SU-DHL-6 (cell line): ENCODE data around the gene NEURL4.
A peak's percentile ranks its signal among the peaks of the same experiment; 100 is the strongest.

Experiments used
- H2AFZ ChIP-seq: fragments of 200-600 bp; sonication (generic); 2 replicates; pipeline ENCODE4 v1.6.1; 2014; ENCODE audit warnings: low read depth, mild to moderate bottlenecking, moderate library complexity, mixed read lengths, antibody characterized with exemption, low read length; ENCODE audit not compliant: severe bottlenecking
- H3F3A ChIP-seq: fragments of 200-600 bp; shearing (Covaris generic); 2 replicates; pipeline ENCODE4 v1.6.0; 2016; ENCODE audit warnings: antibody characterized with exemption, mild to moderate bottlenecking; ENCODE audit not compliant: insufficient read depth
- H3K27ac ChIP-seq: fragments of 200-600 bp; sonication (generic); 2 replicates; pipeline ENCODE4 v1.5.1; 2016; ENCODE audit warnings: low read depth, mild to moderate bottlenecking, low read length, moderate library complexity, mixed read lengths
- H3K27me3 ChIP-seq: fragments of 200-600 bp; sonication (generic), shearing (Covaris generic); 2 replicates; pipeline ENCODE4 v1.6.0; 2014; ENCODE audit warnings: mild to moderate bottlenecking, low read length
- H3K36me3 ChIP-seq: fragments of 200-600 bp; sonication (generic); 2 replicates; pipeline ENCODE4 v1.6.1; 2014; ENCODE audit warnings: mild to moderate bottlenecking, low read length, mixed read lengths
- H3K4me2 ChIP-seq: fragments of 300-600, 200-600 bp; shearing (Covaris generic), sonication (generic); 2 replicates; pipeline ENCODE4 v1.6.0; 2014; ENCODE audit warnings: low read length, low read depth, mild to moderate bottlenecking; ENCODE audit not compliant: poor library complexity, severe bottlenecking
- H3K4me3 ChIP-seq: fragments of 200-600 bp; sonication (generic); 2 replicates; pipeline ENCODE4 v1.5.1; 2014; ENCODE audit warnings: antibody characterized with exemption, low read length, mild to moderate bottlenecking, mixed read lengths; ENCODE audit not compliant: insufficient read depth, poor library complexity, severe bottlenecking
- H3K79me2 ChIP-seq: fragments of 200-600 bp; sonication (generic); 2 replicates; pipeline ENCODE4 v1.6.1; 2014; ENCODE audit warnings: mild to moderate bottlenecking, low read length, moderate library complexity; ENCODE audit not compliant: insufficient read depth
- H3K9ac ChIP-seq: fragments of 200-600 bp; sonication (generic); 2 replicates; pipeline ENCODE4 v1.7.0; 2014; ENCODE audit warnings: mild to moderate bottlenecking, low read length
- H3K9me2 ChIP-seq: fragments of 200-600 bp; sonication (generic); replicated peaks from 2 replicates; pipeline ENCODE4 v1.6.1; 2014; ENCODE audit warnings: low read length; ENCODE audit not compliant: insufficient read depth
- H3K9me3 ChIP-seq: fragments of 200-600 bp; sonication (generic); 2 replicates; pipeline ENCODE4 v1.6.1; 2014; ENCODE audit warnings: low read length, mixed read lengths; ENCODE audit not compliant: insufficient read depth
- H4K20me1 ChIP-seq: fragments of 200-600 bp; sonication (generic); 2 replicates; pipeline ENCODE4 v1.6.1; 2014; ENCODE audit warnings: low read depth, mild to moderate bottlenecking, antibody characterized with exemption, low read length, moderate library complexity, mixed read lengths
- CTCF ChIP-seq: fragments of 200-600 bp; sonication (generic); IDR thresholded peaks from one replicate; pipeline ENCODE4 v1.5.1; 2017; ENCODE audit warnings: antibody characterized with exemption, mild to moderate bottlenecking, low read length, moderate library complexity; ENCODE audit not compliant: insufficient read depth, poor library complexity, severe bottlenecking
- EZH2phosphoT487 ChIP-seq: fragments of 200-600 bp; sonication (generic), shearing (Covaris generic); conservative IDR thresholded peaks from 2 replicates; pipeline ENCODE4 v1.6.1; 2018; ENCODE audit warnings: mild to moderate bottlenecking, antibody characterized with exemption, low read length, moderate library complexity, mixed read lengths

NEURL4 gene

GRCh38 chr17:7296189-7296861 is 32.8 kb downstream of the NEURL4 start:
- Histone ChIP-seq H3K4me2 (peak overlapping the region; percentile 30), H3K4me3 (no peak overlapping the region), H3K36me3 (no peaks in the 10 kb centered on the region), H2AFZ (peak overlapping the region; percentile 42), H3F3A (no peaks in the 10 kb centered on the region), H3K9ac (no peak overlapping the region), H4K20me1 (no peaks in the 10 kb centered on the region), H3K9me2 (no peaks in the 10 kb centered on the region), H3K79me2 (no peaks in the 10 kb centered on the region), H3K27me3 (no peaks in the 10 kb centered on the region), H3K9me3 (no peaks in the 10 kb centered on the region), H3K27ac (no peak overlapping the region)
- TF ChIP-seq CTCF, result peak; percentile 89
- TF ChIP-seq EZH2phosphoT487, result no peak

GRCh38 chr17:7295230-7296180 is 33.6 kb downstream of the NEURL4 start:
- Histone ChIP-seq H3K27me3 (no peaks in the 10 kb centered on the region), H3K9me2 (no peaks in the 10 kb centered on the region), H3K9ac (0 out of 2 replicates have a peak overlapping the region, but pooled peaks have one; percentile 24), H3F3A (no peaks in the 10 kb centered on the region), H3K27ac (no peak overlapping the region), H3K9me3 (no peaks in the 10 kb centered on the region), H3K79me2 (no peaks in the 10 kb centered on the region), H3K4me2 (peak overlapping the region; percentile 46), H4K20me1 (no peaks in the 10 kb centered on the region), H3K36me3 (no peaks in the 10 kb centered on the region), H3K4me3 (no peak overlapping the region), H2AFZ (peak overlapping the region; percentile 42)
- no peak for TF ChIP-seq EZH2phosphoT487
- TF ChIP-seq CTCF, result no peak

GRCh38 chr17:7294614-7295153 is 34.5 kb downstream of the NEURL4 start, which contains the start of gene YBX2:
YBX2 (minus strand) TSS chr17:7294639; CDS start chr17:7294500, 139 bp downstream.
- H3K79me2 ChIP-seq, result no peaks in the 10 kb centered on the region
- no peaks in the 10 kb centered on the region for H3K9me2 ChIP-seq
- 0 out of 2 replicates have a peak within 1 kb of the TSS, but pooled peaks have one; percentile 24 for H3K9ac ChIP-seq
- H3K27ac ChIP-seq, result no peak within 1 kb of the TSS
- no peak for TF ChIP-seq EZH2phosphoT487
- TF ChIP-seq CTCF, result no peak
- H3K4me3 ChIP-seq, result peak within 1 kb of the TSS; percentile 18
- no peaks in the 10 kb centered on the region for H3K27me3 ChIP-seq
- peak within 1 kb of the TSS; percentile 46 for H3K4me2 ChIP-seq
- H2AFZ ChIP-seq, result no peak within 1 kb of the TSS
- no peaks in the 10 kb centered on the region for H3F3A ChIP-seq
- H3K9me3 ChIP-seq, result no peaks in the 10 kb centered on the region
- no peaks in the 10 kb centered on the region for H4K20me1 ChIP-seq
- no peaks in the 10 kb centered on the region for H3K36me3 ChIP-seq
